Stimulated activated CD8-positive, alpha-beta memory T cell treated with anti-CD3 and anti-CD28 coated beads, Interleukin-4, amount 100 ng/mL, for 4 hours (primary cell): Measurements from ENCODE around the gene CERS1.

Experiments used
- DNase-seq, 2 donors: peaks; one replicate each; pipeline ENCODE4 v3.0.0-alpha.2; 2020; ENCODE audit warnings: low read depth in 2 of 2, low spot score in 1 of 2

Gene CERS1

GRCh38 chr19:18857223-18857622, 38.7 kb downstream of the CERS1 start:
- DNase-seq, result no peak

- no peak for DNase-seq
These were observed 39.4 kb downstream of the CERS1 start for GRCh38 chr19:18856385-18857126.

- DNase-seq, result no peak
These were observed 40.1 kb downstream of the CERS1 start for GRCh38 chr19:18855647-18856384.

- no peak for DNase-seq
These were observed 41.0 kb downstream of the CERS1 start for GRCh38 chr19:18854982-18855381.

GRCh38 chr19:18853755-18854427, 42.1 kb downstream of the CERS1 start:
- no peak for DNase-seq

GRCh38 chr19:18852648-18853047, 43.3 kb downstream of the CERS1 start:
- DNase-seq, result no peak

GRCh38 chr19:18851673-18852325, 44.2 kb downstream of the CERS1 start:
- DNase-seq, result no peak

- no peak for DNase-seq
These were observed 45.2 kb downstream of the CERS1 start for GRCh38 chr19:18850471-18851375.

- DNase-seq, result no peak
These were observed 46.0 kb downstream of the CERS1 start for GRCh38 chr19:18849838-18850400.

GRCh38 chr19:18848878-18849661, 46.9 kb downstream of the CERS1 start:
- no peak for DNase-seq

- DNase-seq, result no peak
These were observed 48.2 kb downstream of the CERS1 start for GRCh38 chr19:18847549-18848463.

GRCh38 chr19:18846862-18847548, 49.0 kb downstream of the CERS1 start:
- peak in 1 of 2 donors; percentile 30 for DNase-seq

GRCh38 chr19:18845961-18846360, 50.0 kb downstream of the CERS1 start:
- no peak for DNase-seq

- no peak for DNase-seq
These were observed 51.1 kb downstream of the CERS1 start for GRCh38 chr19:18844806-18845329.

GRCh38 chr19:18843960-18844359, 52.0 kb downstream of the CERS1 start:
- no peak for DNase-seq

GRCh38 chr19:18842166-18842565, 53.8 kb downstream of the CERS1 start:
- no peak for DNase-seq

GRCh38 chr19:18841400-18841799, 54.6 kb downstream of the CERS1 start:
- DNase-seq, result no peak
